ENCODE data around the gene IGSF21. TPM values are rescaled to one million over a fixed set of nuclear protein-coding genes. Genes with fewer than 3 reads are reported as not detected.
A peak's percentile ranks its signal among the peaks of the same experiment; 100 is the strongest.

Gene IGSF21
- total and polyA plus RNA-seq, 3 experiments from 2014 or later: not detected

GRCh38 chr1:18284805-18285537 lies 177.4 kb downstream of the IGSF21 start:
- no peaks in the 10 kb centered on the region for H3K4me1 Mint-ChIP-seq
- Histone ChIP-seq H3K27me3 (ENCODE audit: insufficient read depth, low read length, poor library complexity, severe bottlenecking) (no peaks in the 10 kb centered on the region), H3K9me3 (ENCODE audit: low read length) (no peaks in the 10 kb centered on the region), H3K4me3 (ENCODE audit: low read length) (no peak overlapping the region), H3K4me1 (ENCODE audit: insufficient read depth, low read length) (no peaks in the 10 kb centered on the region), H3K27ac (ENCODE audit: low read depth, low read length) (no peak overlapping the region), H3K36me3 (ENCODE audit: insufficient read depth, low read length) (no peaks in the 10 kb centered on the region)
- peaks cover 0 to 2% (median 0%) of the 10 kb centered on the region in 5 donors for H3K9me3 Mint-ChIP-seq
- ChIA-PET CTCF (no interaction called here), POLR2A (no interaction called here)
- H3K4me3 Mint-ChIP-seq: no peak overlapping the region
- peaks cover 8 to 29% of the 10 kb centered on the region in 2 donors for H3K27me3 Mint-ChIP-seq
- no peak overlapping the region for H3K27ac Mint-ChIP-seq
- H3K36me3 Mint-ChIP-seq: no peaks in the 10 kb centered on the region
- no peak for DNase-seq

GRCh38 chr1:18285538-18285924 lies 177.9 kb downstream of the IGSF21 start:
- DNase-seq: no peak
- ChIA-PET POLR2A (no interaction called here), CTCF (no interaction called here)
- H3K27ac Mint-ChIP-seq: no peak overlapping the region
- H3K4me3 ChIP-seq (ENCODE audit: low read length): no peak overlapping the region
- H3K27me3 ChIP-seq (ENCODE audit: insufficient read depth, low read length, poor library complexity, severe bottlenecking): no peaks in the 10 kb centered on the region
- no peak overlapping the region for H3K27ac ChIP-seq (ENCODE audit: low read depth, low read length)
- H3K27me3 Mint-ChIP-seq: peaks cover 8 to 27% of the 10 kb centered on the region in 2 donors
- H3K4me3 Mint-ChIP-seq: no peak overlapping the region
- H3K36me3 Mint-ChIP-seq: no peaks in the 10 kb centered on the region
- H3K9me3 Mint-ChIP-seq: peaks cover 0 to 2% (median 0%) of the 10 kb centered on the region in 5 donors
- no peaks in the 10 kb centered on the region for H3K9me3 ChIP-seq (ENCODE audit: low read length)
- no peaks in the 10 kb centered on the region for H3K36me3 ChIP-seq (ENCODE audit: insufficient read depth, low read length)
- H3K4me1 ChIP-seq (ENCODE audit: insufficient read depth, low read length): no peaks in the 10 kb centered on the region
- no peaks in the 10 kb centered on the region for H3K4me1 Mint-ChIP-seq

DNA sequence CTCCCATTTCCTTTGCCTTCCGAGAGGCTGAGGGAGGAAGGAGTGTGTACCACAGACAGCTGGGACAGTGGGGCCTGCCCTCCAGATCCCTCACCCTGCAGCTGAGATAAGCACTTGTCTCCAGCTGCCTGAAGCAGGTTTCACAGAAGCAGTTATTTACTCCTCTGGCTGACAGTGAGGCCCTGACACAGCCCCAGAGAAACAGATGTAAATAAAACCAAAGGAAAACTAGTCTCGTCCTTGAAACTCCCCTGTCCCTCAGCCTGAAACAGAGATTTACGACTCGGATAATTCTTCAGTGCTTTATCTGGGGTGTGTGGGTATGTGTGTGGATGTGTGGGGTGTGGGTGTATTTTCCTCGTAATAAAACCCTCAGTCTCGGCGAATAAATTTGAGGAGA lies 181.1 kb downstream of the IGSF21 start:
- Mint-ChIP-seq H3K36me3 (no peaks in the 10 kb centered on the region), H3K9me3 (peaks cover 0 to 2% (median 0%) of the 10 kb centered on the region in 5 donors), H3K4me1 (no peaks in the 10 kb centered on the region), H3K27ac (no peak overlapping the region), H3K27me3 (peaks cover 11 to 27% of the 10 kb centered on the region in 2 donors), H3K4me3 (no peak overlapping the region)
- Histone ChIP-seq H3K9me3 (ENCODE audit: low read length) (no peaks in the 10 kb centered on the region), H3K4me3 (ENCODE audit: low read length) (no peak overlapping the region), H3K27me3 (ENCODE audit: insufficient read depth, low read length, poor library complexity, severe bottlenecking) (no peaks in the 10 kb centered on the region), H3K27ac (ENCODE audit: low read depth, low read length) (no peak overlapping the region), H3K36me3 (ENCODE audit: insufficient read depth, low read length) (no peaks in the 10 kb centered on the region), H3K4me1 (ENCODE audit: insufficient read depth, low read length) (no peaks in the 10 kb centered on the region)
- ChIA-PET POLR2A (no interaction called here), CTCF (no interaction called here)
- DNase-seq: no peak

DNA sequence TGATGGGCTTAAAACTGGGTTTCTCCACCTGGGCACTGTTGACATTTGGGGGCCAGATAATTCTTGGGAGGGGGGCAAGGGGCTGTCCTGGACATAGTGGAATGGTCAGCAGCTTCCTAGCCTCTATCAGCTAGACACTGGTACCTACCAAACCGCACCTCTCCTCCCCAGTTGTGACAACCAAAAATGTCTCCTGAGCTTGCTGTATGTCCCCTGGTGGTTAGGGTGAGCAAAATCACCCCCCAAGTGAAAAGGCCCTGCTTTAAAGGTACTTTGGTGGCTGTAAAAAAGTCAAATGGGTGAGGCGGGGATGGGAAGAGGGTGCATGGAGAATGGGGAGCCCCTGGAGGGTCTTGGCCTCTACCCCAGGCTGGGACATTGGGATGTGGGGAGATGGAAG lies 182.0 kb downstream of the IGSF21 start:
- Histone ChIP-seq H3K27ac (ENCODE audit: low read depth, low read length) (no peak overlapping the region), H3K27me3 (ENCODE audit: insufficient read depth, low read length, poor library complexity, severe bottlenecking) (no peaks in the 10 kb centered on the region), H3K36me3 (ENCODE audit: insufficient read depth, low read length) (no peaks in the 10 kb centered on the region), H3K9me3 (ENCODE audit: low read length) (no peaks in the 10 kb centered on the region), H3K4me1 (ENCODE audit: insufficient read depth, low read length) (no peaks in the 10 kb centered on the region), H3K4me3 (ENCODE audit: low read length) (no peak overlapping the region)
- Mint-ChIP-seq H3K4me1 (no peaks in the 10 kb centered on the region), H3K27ac (no peak overlapping the region), H3K27me3 (peaks cover 12 to 25% of the 10 kb centered on the region in 2 donors), H3K9me3 (peaks cover 0 to 2% (median 0%) of the 10 kb centered on the region in 5 donors), H3K36me3 (no peaks in the 10 kb centered on the region), H3K4me3 (no peak overlapping the region)
- DNase-seq: no peak
- POLR2A ChIA-PET: no interaction called here
- CTCF ChIA-PET: no interaction called here

DNA sequence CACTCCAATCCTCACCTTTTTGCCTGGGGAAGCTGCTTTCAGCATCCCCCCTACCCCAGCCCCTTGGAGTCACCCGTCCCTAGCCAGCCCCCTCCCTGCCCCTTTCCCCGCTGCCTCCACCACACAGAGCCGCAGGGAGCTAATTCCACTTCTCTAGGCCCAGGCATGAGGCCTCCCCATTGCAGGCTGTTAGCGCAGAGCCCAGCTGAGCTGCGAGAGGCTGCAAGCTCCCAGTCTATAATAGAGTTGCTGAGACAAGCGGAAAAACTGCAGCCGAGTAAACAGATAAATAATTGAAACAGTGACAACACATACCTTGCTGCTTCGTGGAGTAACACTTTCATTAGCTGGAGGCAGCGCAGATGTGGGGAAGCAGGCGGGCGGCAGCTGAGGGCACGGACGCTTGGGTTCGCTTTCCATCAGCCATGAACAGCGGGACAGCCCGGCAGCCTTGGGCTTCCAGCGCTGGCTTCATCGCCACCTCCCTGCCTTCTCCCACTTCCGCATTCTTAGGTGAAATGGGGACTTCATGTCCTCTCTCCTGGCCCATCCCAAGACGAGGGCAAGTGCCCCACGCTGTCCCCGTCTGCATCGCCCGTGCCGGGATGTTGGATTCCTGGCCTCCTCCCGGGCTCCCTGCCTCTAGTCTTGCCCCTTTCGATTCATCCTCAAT lies 183.3 kb downstream of the IGSF21 start:
- DNase-seq: no peak

DNA sequence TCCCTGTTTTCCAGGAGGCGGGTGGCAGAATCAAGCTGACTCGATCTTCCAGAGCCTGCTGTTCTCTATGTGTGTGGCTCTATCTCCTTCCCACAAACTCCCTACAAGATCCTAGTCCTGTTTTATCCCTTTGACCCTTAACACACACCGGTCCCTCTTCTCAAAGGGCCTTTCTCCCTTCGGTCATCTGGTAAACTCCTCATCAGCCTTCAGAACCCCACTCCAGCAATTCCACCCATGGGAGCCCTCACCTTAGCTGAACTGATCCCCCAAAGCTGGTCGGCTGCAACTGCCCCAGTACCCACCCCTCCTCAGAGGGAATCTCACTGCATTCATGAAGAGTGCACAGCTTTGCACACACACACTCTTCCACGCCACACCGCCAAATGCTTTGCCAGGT lies 184.9 kb downstream of the IGSF21 start:
- no peak overlapping the region for H3K4me3 Mint-ChIP-seq
- H3K27me3 Mint-ChIP-seq: peaks cover 14 to 32% of the 10 kb centered on the region in 2 donors
- H3K36me3 ChIP-seq (ENCODE audit: insufficient read depth, low read length): no peaks in the 10 kb centered on the region
- no peaks in the 10 kb centered on the region for H3K27me3 ChIP-seq (ENCODE audit: insufficient read depth, low read length, poor library complexity, severe bottlenecking)
- no peak overlapping the region for H3K27ac Mint-ChIP-seq
- no peaks in the 10 kb centered on the region for H3K36me3 Mint-ChIP-seq
- H3K9me3 ChIP-seq (ENCODE audit: low read length): no peaks in the 10 kb centered on the region
- ChIA-PET CTCF (no interaction called here), POLR2A (no interaction called here)
- no peak for DNase-seq
- no peak overlapping the region for H3K4me3 ChIP-seq (ENCODE audit: low read length)
- H3K9me3 Mint-ChIP-seq: peaks cover 0 to 2% (median 0%) of the 10 kb centered on the region in 5 donors
- no peaks in the 10 kb centered on the region for H3K4me1 Mint-ChIP-seq
- H3K27ac ChIP-seq (ENCODE audit: low read depth, low read length): no peak overlapping the region
- H3K4me1 ChIP-seq (ENCODE audit: insufficient read depth, low read length): no peaks in the 10 kb centered on the region

More for the DNA sequence above, 183.3 kb downstream of the IGSF21 start:
- Mint-ChIP-seq H3K4me1 (no peaks in the 10 kb centered on the region), H3K27me3 (peaks cover 15 to 30% of the 10 kb centered on the region in 2 donors), H3K9me3 (peaks cover 0 to 2% (median 0%) of the 10 kb centered on the region in 5 donors), H3K27ac (no peak overlapping the region), H3K4me3 (no peak overlapping the region), H3K36me3 (no peaks in the 10 kb centered on the region)
- Histone ChIP-seq H3K27me3 (ENCODE audit: insufficient read depth, low read length, poor library complexity, severe bottlenecking) (no peaks in the 10 kb centered on the region), H3K36me3 (ENCODE audit: insufficient read depth, low read length) (no peaks in the 10 kb centered on the region), H3K4me3 (ENCODE audit: low read length) (no peak overlapping the region), H3K27ac (ENCODE audit: low read depth, low read length) (no peak overlapping the region), H3K4me1 (ENCODE audit: insufficient read depth, low read length) (no peaks in the 10 kb centered on the region), H3K9me3 (ENCODE audit: low read length) (no peaks in the 10 kb centered on the region)
- ChIA-PET CTCF (no interaction called here), POLR2A (no interaction called here)

DNA sequence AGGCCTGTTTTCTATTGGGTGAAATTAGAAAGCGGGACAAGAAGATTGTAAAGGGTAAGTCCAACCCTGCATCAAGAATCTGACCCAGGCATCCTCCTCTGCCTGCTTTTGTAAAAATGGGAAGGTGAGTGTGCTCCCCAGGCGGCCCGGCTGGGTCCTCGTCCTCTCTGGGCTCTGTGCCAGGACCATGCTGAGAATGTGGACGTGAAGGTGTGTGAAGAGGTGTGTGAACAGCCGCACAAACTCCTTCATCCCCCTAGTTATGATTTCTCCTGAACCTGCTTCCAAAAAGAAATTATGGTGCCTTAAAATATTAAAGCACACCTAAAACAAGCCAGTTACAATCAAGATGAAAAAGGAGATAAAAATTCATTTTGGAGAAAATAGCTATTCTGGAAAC lies 185.7 kb downstream of the IGSF21 start:
- no peak overlapping the region for H3K4me3 ChIP-seq (ENCODE audit: low read length)
- Mint-ChIP-seq H3K9me3 (peaks cover 0 to 2% (median 0%) of the 10 kb centered on the region in 5 donors), H3K27ac (no peak overlapping the region), H3K36me3 (no peaks in the 10 kb centered on the region), H3K27me3 (peaks cover 15 to 38% of the 10 kb centered on the region in 2 donors), H3K4me1 (no peaks in the 10 kb centered on the region), H3K4me3 (no peak overlapping the region)
- ChIA-PET CTCF (no interaction called here), POLR2A (no interaction called here)
- H3K27me3 ChIP-seq (ENCODE audit: insufficient read depth, low read length, poor library complexity, severe bottlenecking): no peaks in the 10 kb centered on the region
- no peaks in the 10 kb centered on the region for H3K36me3 ChIP-seq (ENCODE audit: insufficient read depth, low read length)
- H3K27ac ChIP-seq (ENCODE audit: low read depth, low read length): no peak overlapping the region
- H3K4me1 ChIP-seq (ENCODE audit: insufficient read depth, low read length): no peaks in the 10 kb centered on the region
- no peak for DNase-seq
- H3K9me3 ChIP-seq (ENCODE audit: low read length): no peaks in the 10 kb centered on the region

DNA sequence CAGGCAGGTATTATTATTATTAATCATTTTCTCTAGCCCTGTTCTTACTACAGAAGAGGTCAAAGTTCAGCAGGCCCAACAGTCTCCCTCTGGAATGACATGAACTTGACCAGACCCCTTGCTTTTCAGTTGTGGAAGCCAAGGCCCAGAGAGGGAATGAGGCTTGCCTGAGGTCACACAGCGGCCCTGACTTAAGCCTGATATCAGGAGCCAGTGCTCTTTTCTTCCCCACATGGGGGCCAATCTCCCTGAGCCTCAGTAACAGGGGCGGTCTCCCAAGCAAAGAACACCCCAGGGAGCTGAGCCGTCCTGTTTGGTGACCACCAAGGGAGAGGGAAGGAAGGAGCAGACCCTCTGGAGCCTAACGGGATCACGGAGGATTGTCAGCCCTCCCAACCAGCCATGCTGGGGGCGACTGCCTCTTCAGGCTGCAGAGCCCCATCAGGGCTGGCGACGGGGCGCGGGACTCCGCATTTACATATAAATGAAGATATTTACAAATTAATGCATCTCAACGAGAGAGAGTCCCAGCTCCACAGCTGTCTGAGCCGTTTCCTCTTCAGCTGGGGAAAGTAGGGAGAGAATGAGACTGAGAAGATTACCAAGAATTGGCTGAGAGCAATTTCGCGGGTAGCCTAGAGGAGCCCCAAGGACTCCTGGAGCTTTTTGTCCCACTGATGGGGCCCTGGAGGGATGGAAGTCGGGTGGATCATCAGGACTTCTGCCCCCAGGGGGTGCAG lies 187.0 kb downstream of the IGSF21 start:
- no peak for DNase-seq
- H3K4me1 ChIP-seq (ENCODE audit: insufficient read depth, low read length): no peaks in the 10 kb centered on the region
- Mint-ChIP-seq H3K27me3 (peaks cover 18 to 42% of the 10 kb centered on the region in 2 donors), H3K4me1 (no peaks in the 10 kb centered on the region), H3K36me3 (no peaks in the 10 kb centered on the region), H3K27ac (peak overlapping the region in 1 of 8 donors; percentile 50), H3K9me3 (no peaks in the 10 kb centered on the region), H3K4me3 (no peak overlapping the region)
- H3K36me3 ChIP-seq (ENCODE audit: insufficient read depth, low read length): no peaks in the 10 kb centered on the region
- H3K27ac ChIP-seq (ENCODE audit: low read depth, low read length): no peak overlapping the region
- no peaks in the 10 kb centered on the region for H3K27me3 ChIP-seq (ENCODE audit: insufficient read depth, low read length, poor library complexity, severe bottlenecking)
- no peak overlapping the region for H3K4me3 ChIP-seq (ENCODE audit: low read length)
- CTCF ChIA-PET: no interaction called here
- H3K9me3 ChIP-seq (ENCODE audit: low read length): no peaks in the 10 kb centered on the region
- POLR2A ChIA-PET: no interaction called here

Measured in CD8-positive, alpha-beta memory T cell (primary cell).